CD4-positive, alpha-beta T cell treated with Interleukin-2 at 100 ng/mL for 4 hours (primary cell): ENCODE results near the gene GINS3.
"Not testable (repeated sequence)": the region's sequence is repeated elsewhere in the genome, so short reads cannot be mapped to it uniquely, and the experiment has no call there.

Experiments used
- DNase-seq: peaks from one replicate; pipeline ENCODE4 v3.0.0-alpha.2; 2020; ENCODE audit warnings: low spot score

GINS3 gene

GRCh38 chr16:58389724-58390123 lies 2.5 kb upstream of the GINS3 start:
- no peak for DNase-seq

- no peak for DNase-seq
These were observed 850 bp downstream of the GINS3 start for GRCh38 chr16:58393138-58393504.

- not testable (repeated sequence) for DNase-seq
These were observed 4.6 kb downstream of the GINS3 start for GRCh38 chr16:58396897-58397296.

- DNase-seq, result no peak
These were observed 7.7 kb downstream of the GINS3 start for GRCh38 chr16:58399718-58400633.

- not testable (repeated sequence) for DNase-seq
These were observed 9.0 kb downstream of the GINS3 start for GRCh38 chr16:58401305-58401704.

GRCh38 chr16:58402796-58403195 lies 10.5 kb downstream of the GINS3 start:
- no peak for DNase-seq

- DNase-seq, result no peak
These were observed 17.2 kb downstream of the GINS3 start for GRCh38 chr16:58409316-58409973.

- no peak for DNase-seq
These were observed 19.1 kb downstream of the GINS3 start for GRCh38 chr16:58411336-58411735.

- DNase-seq, result no peak
These were observed 19.7 kb downstream of the GINS3 start for GRCh38 chr16:58411736-58412614.

GRCh38 chr16:58412615-58412970 lies 20.3 kb downstream of the GINS3 start:
- DNase-seq, result not testable (repeated sequence)

GRCh38 chr16:58413359-58413758 lies 21.1 kb downstream of the GINS3 start:
- no peak for DNase-seq

- no peak for DNase-seq
These were observed 22.7 kb downstream of the GINS3 start for GRCh38 chr16:58415003-58415402.

- not testable (repeated sequence) for DNase-seq
These were observed 23.7 kb downstream of the GINS3 start for GRCh38 chr16:58415961-58416360.

GRCh38 chr16:58417035-58417434 lies 24.8 kb downstream of the GINS3 start:
- DNase-seq, result no peak

- DNase-seq, result no peak
These were observed 25.3 kb downstream of the GINS3 start for GRCh38 chr16:58417600-58417999.

- DNase-seq, result no peak
These were observed 25.8 kb downstream of the GINS3 start for GRCh38 chr16:58418026-58418425.

- DNase-seq, result no peak
These were observed 26.3 kb downstream of the GINS3 start for GRCh38 chr16:58418601-58419000.

GRCh38 chr16:58419241-58419990 lies 27.1 kb downstream of the GINS3 start:
- no peak for DNase-seq

GRCh38 chr16:58421059-58421458 lies 28.8 kb downstream of the GINS3 start:
- no peak for DNase-seq

GRCh38 chr16:58421529-58421928 lies 29.3 kb downstream of the GINS3 start:
- no peak for DNase-seq

GRCh38 chr16:58422809-58423208 lies 30.5 kb downstream of the GINS3 start:
- DNase-seq, result no peak

GRCh38 chr16:58425245-58425644 lies 33.0 kb downstream of the GINS3 start:
- DNase-seq, result no peak
